Epithelial cell of prostate (primary cell): Measurements from ENCODE around the gene ANKHD1.

Source experiments
- DNase-seq: peaks from one replicate; pipeline ENCODE4 v3.0.0-alpha.2; 2011; ENCODE audit warnings: low read depth, low spot score
- H3K27ac ChIP-seq: fragments of 450-650 bp; 2 replicates; pipeline ENCODE4 v1.5.1; 2017; ENCODE audit warnings: mild to moderate bottlenecking

The ANKHD1 gene

DNA sequence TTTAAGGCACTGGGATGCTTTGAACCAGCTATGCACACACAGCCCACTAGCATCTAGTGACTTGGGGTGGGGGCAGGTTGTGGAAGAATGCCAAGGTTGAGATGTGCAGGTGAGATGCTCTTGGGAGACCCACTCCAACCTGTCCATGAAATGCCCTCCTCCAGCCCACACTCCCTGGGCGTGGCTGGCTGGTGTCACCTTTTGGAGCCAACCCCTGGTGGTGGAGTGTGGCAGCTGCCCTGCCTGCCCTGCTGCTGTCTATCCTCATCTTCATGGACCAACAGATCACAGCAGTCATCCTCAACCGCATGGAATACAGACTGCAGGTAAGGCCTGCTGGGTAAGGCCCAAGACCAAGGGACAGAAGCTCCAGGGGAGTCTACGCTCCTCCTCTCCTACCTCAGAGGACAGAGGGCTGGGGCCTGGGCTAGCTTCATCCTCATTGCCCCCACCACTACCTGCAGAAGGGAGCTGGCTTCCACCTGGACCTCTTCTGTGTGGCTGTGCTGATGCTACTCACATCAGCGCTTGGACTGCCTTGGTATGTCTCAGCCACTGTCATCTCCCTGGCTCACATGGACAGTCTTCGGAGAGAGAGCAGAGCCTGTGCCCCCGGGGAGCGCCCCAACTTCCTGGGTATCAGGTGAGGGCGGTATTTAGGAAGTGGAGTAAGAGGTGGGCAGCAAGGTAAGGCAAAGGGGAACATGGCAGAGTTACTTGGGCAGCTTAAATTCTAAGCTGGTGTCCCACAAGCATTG, 34.2 kb upstream of the ANKHD1 start:
- no peak overlapping the region for H3K27ac ChIP-seq
- no peak for DNase-seq

DNA sequence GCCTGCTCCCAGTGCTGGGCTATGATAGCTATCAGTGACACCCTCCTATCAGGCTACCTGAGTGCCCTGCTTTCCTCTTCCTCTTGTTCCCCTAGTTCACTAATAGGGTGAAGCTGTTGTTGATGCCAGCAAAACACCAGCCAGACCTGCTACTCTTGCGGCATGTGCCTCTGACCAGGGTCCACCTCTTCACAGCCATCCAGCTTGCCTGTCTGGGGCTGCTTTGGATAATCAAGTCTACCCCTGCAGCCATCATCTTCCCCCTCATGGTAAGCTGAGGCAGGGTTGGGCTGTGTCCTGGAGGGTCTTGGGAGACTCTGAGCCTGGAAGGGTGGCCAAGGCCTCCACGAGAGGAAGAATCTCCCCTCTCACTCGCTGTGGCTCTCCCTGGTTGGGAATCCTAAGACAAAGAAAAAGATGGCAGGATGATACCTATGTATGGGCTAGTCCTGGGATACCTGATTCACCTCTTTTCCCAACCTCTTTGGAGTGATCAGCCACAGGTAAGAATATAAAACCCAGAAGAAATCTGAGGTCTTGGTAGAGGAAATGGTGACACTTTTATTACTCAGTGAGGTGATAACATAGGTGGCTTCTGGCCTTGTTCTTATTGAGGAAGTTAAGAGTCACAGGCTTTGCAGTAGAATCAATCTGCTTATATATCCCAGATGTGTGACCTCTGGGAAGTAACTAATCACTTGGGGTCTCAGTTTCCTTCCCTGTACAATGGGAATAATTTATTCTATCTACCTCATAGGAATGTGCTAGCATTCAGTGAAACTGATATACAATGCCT, 30.1 kb upstream of the ANKHD1 start:
- DNase-seq: no peak
- no peak overlapping the region for H3K27ac ChIP-seq

DNA sequence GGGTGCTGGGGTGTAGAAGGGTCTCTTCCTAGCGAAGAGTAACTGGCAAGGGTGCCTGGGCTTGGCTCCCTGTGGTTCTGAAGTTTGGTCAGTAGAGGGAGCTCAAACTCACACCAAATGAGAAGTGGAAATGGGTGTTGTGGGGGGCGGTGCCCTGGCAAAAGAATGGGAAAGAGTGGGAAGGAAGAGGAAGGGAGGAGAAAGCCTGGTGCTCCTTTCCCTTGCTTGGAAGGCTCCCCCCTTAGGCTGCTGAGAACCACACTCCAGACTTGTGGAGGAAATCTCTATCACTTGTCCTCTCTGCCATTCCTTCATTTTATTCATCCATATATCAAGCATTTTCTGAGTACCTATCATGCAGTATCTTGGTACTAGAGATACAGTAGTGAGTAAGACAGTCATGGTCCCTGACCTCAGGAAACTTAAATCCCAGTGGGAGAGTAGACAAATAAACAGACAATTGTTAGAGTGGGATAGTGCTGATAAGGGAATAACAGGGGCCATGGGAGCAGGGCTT, 28.6 kb upstream of the ANKHD1 start:
- DNase-seq: no peak
- H3K27ac ChIP-seq: no peak overlapping the region

DNA sequence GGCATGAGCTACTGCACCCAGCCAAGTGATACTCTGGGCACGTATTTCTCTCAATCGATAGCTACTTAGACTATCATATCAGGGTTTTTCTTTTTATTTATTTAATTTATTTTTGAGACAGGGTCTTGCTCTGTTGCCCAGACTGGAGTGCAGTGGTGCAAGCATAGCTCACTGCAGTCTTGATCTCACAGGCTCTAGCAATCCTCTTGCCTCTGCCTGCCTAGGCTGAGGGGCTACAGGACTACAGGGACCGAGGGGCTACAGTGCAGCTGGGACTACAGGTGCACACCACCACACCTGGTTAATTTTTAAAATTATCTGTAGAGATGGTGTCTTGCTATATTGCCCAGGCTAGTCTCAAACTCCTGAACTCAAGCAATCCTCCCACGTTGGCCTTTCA, 20.3 kb upstream of the ANKHD1 start:
- no peak for DNase-seq
- H3K27ac ChIP-seq: no peak overlapping the region

DNA sequence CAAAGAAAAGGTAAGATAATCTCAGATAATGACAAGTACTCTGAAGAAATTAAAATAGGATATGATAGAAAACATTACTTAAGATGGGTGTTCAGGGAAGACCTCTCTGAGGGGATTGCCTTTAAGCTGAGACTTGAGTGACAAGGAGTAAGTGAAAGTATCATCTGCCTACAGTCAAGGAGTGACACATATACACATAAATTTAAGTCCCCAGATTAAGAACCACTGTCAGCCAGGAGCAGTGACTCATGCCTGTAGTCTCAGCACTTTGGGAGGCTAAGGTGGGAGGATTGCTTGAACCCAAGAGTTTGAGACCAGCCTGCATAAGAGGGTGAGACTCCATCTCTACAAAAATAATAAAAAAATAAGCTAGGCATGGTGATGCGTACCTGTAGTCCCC, 19.7 kb upstream of the ANKHD1 start:
- DNase-seq: no peak
- H3K27ac ChIP-seq: no peak overlapping the region

DNA sequence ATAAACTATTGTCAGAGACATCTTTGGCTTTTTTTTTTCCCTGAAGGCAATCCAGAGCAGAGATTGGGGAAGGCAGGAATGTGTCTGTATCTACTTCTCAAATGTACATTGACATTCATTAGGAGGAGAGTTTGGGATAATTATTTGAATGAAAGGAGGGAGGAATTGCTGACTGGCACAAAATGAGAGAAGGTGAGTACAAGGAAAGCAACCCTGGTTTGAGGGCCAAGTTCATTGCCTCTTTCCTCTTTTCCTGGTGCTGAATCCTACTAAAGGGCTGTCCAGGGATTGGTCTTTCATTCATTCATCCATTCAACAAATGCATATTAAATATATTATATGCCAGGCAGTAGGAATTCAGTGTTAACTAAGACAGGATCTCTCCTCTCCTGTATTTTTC, 18.8 kb upstream of the ANKHD1 start:
- no peak for DNase-seq
- no peak overlapping the region for H3K27ac ChIP-seq

DNA sequence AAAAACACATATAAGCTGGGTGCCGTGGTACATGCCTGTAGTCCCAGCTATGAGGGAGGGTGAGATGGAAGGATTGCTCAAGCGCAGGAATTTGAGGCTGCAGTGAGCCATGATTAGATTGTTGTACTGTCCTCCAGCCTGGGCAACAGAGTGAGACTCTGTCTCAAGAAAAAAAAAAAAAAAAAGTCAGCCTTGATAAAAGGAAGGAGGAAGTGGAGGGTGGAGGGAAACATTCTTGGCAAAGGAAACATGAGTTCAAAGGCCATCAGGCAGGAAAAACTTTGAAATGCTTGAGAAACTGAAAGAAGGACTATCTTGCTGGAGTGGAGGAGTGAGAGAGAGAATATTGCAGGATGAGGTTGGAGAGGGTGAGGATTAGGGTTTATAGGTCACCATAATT, 18.3 kb upstream of the ANKHD1 start:
- no peak for DNase-seq
- H3K27ac ChIP-seq: no peak overlapping the region

DNA sequence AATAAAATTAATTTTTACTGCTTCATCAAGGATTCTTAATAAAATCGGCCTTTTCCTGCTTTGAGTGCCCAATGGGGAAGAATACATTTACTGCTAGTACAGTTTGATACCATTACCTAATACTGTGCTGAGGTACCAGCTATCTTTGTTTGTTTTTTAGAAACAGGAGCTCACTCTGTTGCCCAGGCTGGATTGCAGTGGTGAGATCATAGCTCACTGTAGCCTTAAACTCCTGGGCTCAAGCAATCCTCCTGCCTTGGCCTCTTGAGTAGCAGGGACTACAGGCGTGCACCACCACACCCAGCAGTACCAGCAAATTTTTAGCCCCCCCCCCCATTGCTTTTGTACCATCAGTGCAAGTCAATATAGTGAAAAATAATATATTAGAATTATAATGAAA, 13.6 kb upstream of the ANKHD1 start:
- no peak overlapping the region for H3K27ac ChIP-seq

DNA sequence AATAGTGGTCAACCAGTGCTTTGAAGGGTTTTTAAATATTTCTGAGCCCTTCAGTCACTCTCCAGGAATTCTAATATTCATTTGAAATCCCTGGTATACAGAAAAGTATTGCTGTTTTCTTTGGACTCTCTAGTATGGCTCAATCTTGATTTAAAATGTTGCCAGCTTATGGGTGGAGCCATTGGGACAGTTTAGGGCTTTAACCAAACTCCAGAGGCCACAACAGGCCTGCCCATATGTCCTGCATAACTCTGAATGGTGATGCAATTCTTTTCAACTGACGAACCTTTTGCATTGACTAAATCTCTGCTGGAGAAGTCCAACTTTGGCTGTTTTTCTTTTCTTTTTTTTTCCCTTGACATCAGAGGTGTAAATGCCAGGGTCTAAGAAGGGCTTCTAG, 10.3 kb upstream of the ANKHD1 start:
- no peak for DNase-seq
- H3K27ac ChIP-seq: peak overlapping the region; percentile 34

More for the DNA sequence above, 13.6 kb upstream of the ANKHD1 start:
- no peak for DNase-seq

DNA sequence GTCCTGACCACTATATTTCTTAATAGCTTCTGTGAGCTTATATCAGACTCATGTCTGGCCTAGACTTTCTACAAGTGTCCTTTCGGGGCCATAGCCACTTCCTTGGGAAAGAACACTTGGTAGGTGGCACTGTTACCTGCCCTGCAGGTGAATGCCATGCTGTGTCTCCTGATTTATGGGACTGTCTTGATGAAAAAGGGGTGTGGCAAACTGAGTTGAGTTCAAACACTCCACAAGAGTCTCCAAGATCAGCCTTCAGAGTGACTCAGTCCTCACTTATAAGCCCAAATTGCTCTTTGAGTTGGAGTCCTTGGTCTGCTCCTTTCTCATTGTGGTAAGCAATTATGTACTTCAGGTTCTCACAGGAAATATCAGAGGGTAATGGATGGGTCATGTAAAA, 9.9 kb upstream of the ANKHD1 start:
- peak; percentile 22 for DNase-seq
- peak overlapping the region; percentile 34 for H3K27ac ChIP-seq

DNA sequence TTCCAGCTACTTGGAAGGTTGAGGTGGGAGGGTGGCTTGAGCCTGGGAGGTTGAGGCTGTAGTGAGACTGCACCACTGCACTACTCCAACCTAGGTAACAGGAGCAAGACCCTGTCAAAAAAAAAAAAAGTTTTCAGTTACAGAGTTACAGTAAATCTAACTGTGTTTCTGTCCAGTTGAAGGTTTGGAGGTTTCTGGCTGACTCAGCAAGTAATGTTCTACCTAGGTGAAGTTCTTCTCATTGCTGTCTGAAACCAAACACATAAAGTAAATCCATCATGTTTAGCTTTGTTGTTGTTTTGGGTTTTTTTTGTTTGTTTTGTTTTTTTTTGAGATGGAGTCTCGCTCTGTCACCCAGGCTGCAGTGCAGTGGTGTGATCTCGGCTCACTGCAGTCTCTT, 7.9 kb upstream of the ANKHD1 start:
- no peak overlapping the region for H3K27ac ChIP-seq
- DNase-seq: no peak

DNA sequence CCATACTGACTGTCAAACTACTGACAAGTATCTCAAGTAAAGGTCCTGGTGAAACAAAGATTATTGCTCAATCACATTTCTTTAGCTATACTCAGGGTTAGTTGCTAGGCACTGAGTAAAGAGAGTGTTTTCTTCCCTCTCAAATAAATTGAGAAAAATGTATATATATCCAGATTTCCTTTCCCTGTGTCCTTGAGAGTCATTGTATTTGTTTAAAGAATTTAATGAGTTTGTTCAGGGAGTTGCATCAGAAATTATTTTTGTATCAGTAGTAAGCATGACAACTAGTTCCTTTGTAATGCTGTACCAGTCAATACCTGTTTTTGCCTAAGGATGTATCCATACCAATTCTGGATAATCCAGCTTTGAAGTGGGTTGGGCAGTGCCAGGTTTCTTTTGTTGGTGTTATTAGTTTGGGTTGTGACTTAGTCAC, 3.2 kb upstream of the ANKHD1 start:
- peak overlapping the region; percentile 93 for H3K27ac ChIP-seq
- DNase-seq: peak; percentile 69

DNA sequence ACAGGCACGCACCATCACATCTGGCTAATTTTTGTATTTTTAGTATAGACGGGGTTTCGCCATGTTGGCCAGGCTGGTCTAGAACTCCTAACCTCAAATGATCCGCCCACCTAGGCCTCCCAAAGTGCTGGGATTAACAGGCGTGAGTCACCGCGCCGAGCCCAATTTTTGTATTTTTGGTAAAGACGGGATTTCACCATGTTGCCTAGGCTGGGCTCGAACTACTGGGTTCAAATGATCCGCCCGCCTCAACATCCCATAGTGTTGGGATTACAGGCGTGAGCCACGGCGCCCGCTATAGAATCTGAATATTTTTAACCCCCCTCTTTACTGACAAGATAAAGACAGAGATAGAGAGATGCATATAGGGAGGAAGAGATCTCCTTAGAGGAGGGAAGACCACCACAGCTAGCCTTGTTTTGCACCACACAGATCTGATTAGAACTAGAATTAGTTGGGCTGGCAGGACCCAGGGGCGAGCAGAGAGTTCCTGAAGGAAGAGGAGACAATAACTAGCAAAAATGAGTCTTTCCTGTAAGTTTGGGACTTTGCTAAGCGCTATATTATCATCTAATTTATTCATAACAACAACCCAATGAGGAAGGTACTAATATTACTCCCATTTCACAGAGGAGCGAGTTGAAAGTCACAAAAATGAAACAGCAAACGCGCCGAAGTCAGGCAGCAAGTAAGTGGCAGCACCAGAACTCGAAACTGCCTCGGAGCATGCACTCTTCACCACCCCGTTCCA, 1.5 kb upstream of the ANKHD1 start:
- H3K27ac ChIP-seq: peak overlapping the region; percentile 93
- no peak for DNase-seq

DNA sequence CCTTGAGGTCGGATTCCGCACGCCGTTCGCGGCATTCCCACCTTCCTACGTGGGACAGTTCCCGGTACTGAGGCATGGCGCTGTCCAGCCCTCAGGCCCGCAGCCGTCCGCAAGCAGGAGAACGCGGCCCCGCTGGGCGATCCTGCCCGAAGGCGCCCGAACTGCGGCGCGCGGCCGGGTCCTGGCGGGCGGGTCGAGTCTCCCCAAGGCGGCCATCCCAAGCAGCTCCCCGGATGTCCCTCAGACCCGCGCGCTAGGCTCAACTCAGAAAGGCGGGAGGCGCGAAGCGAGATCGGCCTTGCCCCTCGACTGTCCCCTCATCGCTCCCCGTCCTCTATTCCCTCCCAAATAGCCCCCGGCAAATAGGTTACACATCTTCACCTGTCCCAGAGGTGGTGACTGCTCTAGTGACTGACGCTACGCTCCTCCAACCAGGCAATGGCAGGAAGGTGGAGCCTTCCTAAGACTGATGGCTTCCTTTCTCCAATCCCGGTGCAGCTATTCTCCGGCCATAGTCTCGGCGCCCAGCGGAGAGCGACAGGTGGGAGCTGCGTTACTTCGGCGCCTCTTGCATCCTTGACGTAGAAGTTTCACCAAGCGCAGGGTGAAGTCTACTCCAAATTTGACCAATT, 787 bp upstream of the ANKHD1 start:
- peak; percentile 97 for DNase-seq
- peak overlapping the region; percentile 93 for H3K27ac ChIP-seq

DNA sequence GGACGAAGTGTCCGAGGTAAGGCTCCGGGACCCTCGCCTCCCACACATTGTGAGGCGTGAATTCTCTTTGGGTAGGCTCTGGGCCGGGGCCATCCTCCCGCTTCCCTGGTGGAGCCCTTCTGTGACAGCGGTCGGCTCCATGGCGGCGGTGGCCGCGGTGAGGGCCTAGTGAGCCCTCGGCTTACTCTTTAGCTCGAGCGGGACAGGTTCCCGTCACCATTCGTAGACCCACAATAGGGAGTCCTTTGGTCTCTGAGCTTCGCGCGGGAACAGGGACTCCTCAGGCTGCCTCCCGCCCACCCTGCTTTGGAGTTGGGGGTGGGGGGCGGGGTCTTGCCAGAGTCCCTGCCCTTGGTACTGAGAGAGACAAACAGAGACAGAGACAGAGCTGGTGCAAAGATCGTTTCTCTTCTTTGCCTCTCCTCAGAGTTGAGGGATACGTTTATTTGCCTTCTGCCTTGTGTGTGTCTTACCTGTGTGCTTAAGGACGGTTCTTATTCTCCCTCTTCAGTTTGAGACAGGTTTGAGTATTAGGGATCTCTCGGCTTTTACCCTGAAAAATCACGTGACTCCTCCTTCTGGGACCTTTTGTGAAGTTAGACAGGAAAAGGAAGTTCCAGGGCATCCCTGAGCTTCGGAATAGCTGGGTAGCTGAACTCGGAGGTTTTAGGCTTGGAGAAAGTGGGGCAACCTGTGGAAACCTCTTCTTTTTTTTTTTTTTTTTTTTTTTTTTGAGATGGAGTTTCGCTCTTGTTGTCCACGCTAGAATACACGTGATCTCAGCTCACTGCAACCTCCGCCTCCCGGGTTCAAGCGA, 833 bp downstream of the ANKHD1 start:
- no peak for DNase-seq
- H3K27ac ChIP-seq: peak overlapping the region; percentile 93

DNA sequence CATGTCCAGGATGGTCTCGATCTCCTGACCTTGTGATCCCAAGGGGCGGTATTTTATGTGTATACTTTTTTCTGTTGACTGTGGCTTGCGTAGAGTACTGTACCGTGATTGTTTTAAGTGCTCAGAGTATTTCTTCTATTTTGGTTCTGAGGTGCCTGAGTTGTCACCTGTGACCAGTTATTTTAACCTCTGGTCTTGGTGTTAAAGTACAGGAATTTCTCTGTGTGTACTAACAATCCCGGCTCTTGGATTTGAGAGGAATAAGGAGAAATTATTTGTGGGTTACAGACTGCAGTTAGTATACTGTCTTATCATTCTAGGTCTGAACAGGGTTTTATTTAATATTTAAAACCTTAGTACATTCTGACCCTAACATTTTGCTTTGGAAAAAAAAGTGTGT, 2.0 kb downstream of the ANKHD1 start:
- H3K27ac ChIP-seq: no peak overlapping the region
- DNase-seq: no peak

DNA sequence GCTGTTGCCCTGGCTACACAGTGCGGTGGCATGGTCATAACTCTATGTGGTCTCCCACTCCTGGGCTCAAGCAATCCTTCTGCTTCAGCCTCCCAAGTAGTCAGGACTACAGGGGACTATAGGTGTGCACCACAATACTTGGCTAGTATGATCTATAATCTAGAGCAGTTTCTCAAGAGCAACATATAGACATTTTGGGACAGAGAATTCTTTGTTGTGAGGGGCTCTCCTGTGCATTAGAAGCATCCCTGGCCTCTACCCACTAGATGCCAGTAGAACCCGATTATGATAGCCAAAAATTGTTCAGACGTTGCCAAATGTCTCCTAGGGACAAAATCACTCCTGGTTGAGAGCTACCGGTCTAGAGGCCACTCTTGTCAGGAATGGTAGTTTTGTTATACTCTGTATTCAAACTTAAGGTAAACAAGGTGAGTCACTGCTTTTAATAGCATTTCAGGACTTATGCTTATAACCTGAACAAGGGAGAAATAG, 7.2 kb downstream of the ANKHD1 start:
- peak overlapping the region; percentile 3 for H3K27ac ChIP-seq
- DNase-seq: peak; percentile 12

DNA sequence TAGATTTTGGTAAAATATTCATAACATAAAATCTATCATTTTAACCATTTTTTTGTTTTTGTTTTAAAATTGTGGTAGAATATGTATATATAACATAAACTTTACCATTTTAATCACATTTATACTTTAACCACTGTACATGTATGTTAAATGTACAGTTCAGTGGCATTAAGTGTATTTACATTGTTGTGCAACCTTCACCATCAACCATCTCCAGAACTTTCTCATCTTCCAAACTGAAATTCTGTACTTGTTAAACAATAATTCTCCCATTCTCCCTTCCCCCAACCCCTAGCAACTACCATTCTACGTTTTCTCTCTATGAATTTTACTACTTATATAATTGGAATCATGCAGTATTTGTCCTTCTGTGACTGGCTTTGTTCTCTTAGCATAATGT, 11.6 kb downstream of the ANKHD1 start:
- no peak overlapping the region for H3K27ac ChIP-seq
- DNase-seq: no peak

DNA sequence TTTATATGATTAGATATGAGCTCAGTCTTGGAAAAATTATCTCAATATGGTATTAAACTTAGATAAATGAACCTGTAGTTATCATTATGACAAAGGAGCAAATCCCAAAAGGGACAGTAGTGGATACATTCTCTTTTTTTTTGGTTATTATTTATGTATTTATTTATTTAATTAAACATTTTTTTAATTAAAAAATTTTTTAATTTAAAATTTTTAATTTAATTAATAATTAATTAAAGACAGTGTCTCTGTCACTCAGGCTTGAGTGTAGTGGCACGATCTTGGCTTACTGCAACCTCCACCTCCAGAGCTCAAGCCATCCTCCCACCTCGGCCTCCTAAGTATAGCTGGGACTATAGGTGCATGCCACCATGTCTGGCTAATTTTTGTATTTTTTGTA, 15.6 kb downstream of the ANKHD1 start:
- H3K27ac ChIP-seq: no peak overlapping the region
- DNase-seq: no peak
